EL (cell line): ENCODE results near the gene PLXNB3.
"Not testable (repeated sequence)": the region's sequence is repeated elsewhere in the genome, so short reads cannot be mapped to it uniquely, and the experiment has no call there.

ENCODE experiments used
- DNase-seq: peaks from one replicate; pipeline ENCODE4 v3.0.0-alpha.2; 2016

The PLXNB3 gene

DNA sequence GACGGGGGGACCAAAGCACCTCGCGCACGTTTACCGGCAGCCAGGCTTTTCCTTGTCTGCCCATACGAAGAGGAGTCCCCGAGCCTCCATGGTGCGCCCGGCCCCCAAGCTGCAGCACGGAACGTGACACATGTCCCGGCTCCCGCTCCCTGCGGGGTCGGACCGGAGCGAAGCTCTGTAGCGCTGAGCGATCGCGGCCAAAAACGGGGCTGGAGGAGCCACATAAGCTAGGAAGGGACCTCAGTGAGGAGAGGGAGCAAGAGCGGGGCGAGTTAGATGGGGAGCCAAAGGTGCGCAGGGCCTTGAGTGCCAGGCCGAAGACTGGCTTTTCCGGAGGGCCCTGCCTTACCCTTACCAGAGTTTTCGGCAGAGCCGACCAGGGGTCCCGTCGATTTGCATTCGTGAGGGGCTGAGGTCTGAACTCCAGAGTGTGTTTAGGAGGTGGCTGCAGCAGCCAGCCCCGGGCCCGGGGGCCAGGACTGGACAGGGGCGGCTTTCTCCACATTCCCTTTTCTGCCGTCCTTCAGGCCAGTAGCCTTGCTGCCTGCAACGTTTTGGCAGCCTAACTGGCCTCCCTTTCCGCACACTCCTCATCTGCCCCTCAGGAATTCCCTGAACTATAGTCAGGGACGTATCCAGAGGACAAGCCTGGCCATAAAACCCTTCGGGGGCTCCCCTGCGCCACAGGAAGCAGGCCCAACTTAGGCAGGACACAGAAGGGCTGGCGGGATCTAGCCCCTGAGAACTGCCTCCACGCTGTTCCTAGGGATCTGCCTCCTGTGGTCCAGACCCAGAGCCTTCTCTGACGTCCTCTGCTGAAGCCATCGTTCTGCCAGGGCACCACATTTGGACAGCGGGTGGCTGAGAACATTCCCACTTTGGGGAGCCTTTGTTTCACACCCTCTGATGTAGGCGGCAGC, 31.1 kb downstream of the PLXNB3 start:
- DNase-seq, result peak; percentile 7

DNA sequence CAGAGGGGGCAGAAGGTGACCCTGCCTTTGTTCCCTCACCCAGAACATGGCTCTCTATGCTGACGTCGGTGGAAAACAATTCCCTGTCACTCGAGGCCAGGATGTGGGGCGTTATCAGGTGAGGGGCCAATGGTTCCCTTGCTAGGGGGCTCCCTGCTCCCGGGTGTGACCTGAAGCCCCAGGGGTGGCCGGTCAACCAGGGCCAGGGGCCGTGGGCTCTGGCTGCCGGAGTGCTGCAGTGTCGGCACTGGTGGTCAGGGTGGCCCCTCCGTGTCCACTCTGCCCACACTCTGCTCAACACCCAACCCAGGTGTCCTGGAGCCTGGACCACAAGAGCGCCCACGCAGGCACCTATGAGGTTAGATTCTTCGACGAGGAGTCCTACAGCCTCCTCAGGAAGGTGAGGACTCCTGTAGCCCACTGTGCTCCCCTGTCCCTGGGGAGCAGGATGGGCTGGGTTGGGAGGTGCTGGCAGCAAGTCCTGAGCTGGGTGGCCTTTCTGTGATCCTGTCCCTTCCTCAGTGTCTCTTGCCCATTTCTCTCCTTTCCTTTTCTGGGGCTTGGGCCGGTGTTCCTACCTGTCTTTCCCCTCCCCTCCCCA, 33.5 kb downstream of the PLXNB3 start:
- DNase-seq, result no peak

DNA sequence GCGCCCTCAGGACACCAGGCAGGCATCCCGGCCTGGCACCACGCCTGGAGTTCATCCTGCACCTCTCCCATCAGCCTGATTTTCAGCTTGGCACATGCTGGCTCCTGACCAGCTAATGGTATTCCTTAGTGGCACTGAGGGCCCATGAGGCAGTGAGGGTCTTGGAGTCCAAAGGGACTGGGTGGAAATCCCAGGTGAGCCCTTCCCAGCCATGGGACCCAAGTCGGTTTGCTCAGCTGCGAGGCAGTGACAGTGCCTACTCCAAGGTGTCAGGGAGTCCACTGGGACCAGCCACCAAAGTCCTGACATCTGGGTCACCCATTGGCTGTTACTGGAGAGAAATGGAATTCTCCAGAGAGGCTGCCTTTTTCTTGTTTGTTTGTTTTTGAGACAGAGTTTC, 35.3 kb downstream of the PLXNB3 start:
- DNase-seq, result no peak

DNA sequence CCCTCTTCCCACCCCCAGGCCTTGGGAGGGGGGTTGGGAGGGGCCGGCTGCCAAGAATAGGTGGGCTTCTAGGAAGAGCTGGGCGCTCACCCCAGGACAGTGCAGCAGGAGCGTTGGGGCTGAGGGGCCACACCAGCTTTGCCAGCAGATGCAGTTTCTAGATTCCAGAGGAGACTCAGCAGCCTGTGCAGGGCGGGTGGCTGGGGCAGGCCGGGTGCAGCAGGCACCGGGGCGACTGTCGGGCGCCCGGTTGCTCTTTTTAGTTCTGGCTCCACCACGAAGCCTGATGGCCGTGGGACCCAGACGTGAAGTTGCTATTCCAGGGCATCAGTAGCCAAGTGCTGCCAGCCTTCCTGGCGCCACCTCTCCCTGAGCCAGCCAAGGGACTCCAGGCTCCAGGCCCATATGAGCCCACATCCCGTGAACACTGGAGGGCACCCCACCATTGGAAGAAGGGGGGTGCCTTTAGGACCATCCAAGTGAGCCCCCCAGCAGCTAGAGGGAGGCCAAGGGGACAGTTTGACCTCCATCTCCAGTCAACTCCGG, 36.2 kb downstream of the PLXNB3 start:
- no peak for DNase-seq

DNA sequence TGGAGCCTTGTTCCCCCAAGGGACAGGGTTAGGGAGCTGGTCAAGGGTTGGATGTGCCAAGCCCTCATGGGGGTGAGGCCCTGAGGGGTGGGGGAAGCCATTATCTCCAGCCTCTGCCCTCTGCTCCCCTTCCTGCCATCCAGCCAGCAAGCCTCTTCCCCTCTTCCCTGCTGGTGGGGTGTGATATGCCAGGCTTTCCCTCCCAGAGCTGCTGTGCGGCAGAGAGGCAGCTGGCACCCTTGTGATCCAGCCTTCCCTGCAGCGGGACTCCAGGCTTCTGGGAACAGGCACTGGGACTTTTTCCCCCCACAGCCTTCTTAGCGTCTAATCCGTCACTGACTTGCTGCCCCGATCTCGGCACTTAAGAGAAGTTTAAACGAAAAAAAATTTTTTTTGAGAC, 36.7 kb downstream of the PLXNB3 start:
- DNase-seq, result no peak

DNA sequence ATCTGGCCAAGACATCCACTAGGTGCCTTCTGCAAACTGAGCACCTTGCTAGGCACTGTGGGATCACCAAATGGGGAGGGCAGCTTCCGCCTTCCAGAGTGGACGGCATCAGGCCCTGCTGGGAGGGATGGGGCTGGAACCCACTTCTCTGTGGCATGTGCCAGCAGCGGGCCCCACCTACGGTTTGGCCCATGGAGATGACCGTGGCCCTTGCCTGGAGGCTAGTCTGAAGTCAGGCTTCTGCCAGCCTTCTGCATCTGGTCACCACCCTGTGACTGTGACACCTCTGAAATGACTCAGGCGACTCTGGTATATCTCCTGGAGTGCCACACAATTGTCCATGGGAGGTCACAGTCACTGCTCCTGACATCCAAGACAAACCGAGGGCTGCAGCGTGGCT, 37.6 kb downstream of the PLXNB3 start:
- no peak for DNase-seq

DNA sequence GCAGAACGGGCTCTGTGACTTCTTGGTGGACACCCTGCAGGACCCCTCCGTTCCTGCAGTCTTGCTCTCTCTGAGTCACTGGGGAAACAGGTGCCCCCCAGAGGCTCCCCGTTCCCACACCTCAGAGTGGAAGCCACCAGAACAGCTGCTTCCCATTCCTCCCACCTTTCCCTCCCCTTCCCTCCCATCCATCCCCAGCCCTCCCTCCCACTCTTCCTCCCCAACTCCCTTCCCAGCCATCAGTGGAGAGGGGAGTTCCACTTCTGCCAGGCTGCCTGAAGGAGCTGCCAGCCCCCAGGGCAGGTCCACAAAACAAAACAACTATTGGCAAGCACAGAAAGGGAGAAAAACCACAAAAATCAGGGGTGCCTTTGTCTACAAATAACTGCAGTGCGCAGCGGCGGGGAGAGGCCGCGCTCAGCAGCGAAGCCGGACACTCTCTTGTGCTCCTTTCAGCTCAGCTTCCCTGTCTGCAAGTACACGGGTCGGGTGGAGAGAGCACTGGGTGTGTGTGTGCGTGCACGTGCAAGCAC, 38.5 kb downstream of the PLXNB3 start:
- no peak for DNase-seq

DNA sequence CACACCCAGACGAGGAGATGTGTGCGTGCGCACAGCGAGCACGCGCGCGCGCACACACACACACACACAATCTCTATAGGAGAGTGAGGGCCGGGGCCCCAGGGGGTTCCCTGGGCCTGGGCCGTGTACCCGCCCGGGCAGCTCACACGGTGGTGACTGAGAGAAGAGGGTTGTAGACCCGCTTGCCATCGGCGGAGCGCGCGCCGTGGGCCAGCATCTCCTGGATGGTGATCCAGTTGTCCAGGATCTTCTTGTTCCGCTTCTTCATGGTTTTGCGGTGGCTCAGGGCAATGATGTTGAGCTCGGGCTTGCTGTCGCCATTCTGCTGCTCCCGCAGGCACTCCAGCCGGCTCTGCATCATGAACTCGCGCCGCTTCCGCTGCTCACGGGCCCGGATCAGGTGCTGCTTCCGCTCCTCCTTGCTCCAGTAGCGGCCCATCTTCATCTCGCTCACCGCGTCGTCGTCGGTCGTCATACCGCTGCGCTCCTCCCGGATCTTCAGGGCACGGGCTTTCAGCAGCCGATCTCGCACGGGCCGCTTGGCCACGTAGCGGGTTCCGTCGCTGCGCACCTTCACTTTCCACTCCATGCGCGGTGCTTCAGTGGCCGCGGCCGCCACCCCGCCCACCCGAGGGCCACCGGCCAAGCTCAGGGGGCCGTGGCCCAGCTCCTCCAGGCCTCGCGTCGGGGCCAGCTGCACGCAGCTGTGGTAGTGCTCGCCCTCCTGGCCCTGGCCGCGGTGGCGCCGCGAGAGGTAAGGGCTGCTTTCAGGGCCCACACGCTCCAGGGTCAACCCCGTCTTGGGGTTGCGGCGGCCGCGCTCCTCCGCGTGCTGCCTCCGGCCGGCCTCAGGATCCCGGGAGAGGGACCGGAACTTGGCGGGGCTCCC, 39.4 kb downstream of the PLXNB3 start:
- no peak for DNase-seq

DNA sequence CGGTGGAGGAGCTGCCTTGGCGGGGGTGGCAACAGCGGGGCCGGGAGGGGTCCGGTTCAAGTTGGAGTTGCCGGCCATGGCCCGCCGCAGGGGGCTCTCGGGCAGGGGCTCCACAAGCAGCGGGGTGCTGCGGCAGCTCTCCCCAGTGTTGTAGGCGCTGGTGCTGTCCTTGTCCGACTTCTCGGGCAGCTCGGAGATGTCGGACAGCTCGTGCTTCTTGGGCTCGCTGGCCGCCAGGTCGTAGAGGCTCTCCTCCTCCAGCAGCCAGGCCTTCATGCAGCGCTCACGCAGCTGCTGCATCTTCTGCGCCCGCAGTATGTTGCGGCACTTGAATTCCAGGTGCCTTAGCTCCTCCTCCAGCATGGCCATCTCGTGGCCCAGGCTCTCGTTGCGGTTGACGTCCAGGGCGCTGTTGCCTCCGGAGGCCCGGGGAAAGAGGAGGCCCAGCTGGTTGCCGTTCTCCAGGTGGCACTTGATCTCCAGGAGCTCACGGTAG, 40.1 kb downstream of the PLXNB3 start:
- no peak for DNase-seq

DNA sequence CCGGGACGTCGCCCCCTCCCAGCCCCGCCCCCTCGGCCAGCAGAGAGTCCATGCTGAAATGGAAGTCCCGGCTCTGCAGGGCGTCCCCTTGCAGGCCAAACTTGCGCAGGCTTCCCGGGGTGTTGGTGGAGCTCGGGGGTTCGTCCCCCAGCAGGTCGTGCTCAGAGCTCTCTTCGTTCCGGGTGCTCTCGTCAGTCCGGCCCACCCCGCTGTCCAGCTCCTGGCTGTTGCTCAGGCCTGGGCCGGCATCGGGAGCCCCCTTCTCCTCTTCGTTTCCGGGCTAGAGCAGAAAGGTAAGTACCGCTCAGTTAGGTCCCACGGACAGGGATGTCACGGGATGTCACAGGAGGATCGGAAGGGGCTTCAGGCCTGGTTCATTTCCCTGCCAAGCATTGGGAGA, 40.6 kb downstream of the PLXNB3 start:
- DNase-seq, result no peak

DNA sequence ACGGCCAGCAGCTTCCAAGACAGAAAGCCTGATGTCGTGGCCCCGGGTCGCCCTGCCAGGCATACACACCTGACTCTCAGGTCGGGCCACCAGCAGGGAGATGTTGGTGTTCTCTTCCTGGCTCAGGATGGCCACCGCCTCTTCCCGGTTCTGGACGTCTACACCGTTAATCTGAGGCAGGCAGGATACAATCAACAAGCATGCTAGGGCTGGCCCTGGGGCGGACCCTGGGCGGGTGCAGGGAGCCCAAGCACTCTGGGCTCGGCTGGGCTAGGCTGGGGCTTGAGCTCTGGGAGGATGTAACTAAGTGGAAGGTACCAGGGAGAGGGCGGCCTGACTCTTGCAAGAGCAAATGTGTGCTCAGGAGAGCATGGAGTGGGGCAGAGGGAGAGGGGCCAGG, 41.4 kb downstream of the PLXNB3 start:
- no peak for DNase-seq

DNA sequence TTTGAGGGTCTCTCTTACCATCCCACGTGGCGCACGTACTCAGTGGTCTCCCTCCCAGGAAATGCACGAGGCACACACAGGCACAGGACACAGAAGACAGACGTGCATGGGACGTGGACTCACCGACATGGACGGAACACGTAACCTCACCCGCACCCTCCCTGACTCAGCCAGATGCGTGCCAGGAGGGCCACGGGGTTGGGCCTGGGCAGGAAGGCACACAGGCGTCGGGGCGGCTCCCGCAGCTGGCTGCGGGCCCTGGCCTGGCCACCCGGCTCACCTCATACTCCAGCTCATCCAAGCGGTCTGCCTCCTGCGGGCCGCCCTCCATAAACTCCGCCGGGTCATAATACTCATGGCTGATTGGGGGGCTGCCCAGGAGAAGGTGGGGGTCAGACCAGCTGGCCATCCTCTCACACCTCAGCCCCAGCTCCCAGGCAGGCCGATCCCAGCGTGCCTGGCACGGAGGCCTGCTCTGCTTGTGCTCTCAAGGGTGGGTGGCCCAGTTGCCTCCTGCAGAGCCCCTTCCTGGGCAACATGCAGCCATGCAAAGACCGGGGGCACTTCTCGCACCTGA, 43.0 kb downstream of the PLXNB3 start:
- no peak for DNase-seq

DNA sequence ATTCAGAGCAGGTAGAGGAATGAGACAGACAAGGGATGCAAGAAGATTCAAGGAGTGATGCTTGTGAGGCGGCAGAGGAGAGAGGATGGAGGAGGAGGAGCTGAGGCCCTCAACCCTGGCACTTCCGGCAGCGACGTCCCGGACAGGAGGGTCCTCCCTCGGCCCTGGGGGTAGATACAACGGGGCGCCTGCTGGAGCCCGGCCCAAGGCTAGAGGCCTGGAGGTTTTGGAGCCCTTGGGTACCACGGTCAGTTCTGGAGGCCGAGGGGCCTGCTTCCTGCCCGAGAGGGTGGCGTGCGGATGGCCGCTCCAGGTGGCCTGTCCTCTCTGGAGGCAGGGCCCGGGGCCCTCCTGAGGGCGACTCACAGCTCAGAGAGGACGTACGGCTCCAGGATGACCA, 43.9 kb downstream of the PLXNB3 start:
- DNase-seq, result no peak

DNA sequence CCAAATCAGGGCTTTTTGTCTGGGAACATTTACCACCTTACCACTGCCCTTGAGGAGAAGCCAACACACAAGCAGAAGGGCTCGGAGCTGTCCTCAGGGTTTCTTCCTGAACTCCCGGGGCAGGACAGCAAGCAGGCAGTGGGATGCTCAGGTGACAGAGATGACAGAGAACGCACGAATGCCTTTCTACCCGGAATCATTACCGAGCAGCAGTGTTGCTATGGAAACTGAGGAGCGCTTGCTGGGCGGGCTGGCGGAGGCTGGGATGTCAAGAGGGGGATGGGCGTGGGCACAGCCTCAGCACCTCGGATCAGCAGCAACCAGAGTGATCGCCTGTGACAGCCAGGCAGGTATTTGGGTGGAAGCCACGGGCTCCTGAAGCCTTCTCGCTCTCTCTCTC, 48.2 kb downstream of the PLXNB3 start:
- no peak for DNase-seq

DNA sequence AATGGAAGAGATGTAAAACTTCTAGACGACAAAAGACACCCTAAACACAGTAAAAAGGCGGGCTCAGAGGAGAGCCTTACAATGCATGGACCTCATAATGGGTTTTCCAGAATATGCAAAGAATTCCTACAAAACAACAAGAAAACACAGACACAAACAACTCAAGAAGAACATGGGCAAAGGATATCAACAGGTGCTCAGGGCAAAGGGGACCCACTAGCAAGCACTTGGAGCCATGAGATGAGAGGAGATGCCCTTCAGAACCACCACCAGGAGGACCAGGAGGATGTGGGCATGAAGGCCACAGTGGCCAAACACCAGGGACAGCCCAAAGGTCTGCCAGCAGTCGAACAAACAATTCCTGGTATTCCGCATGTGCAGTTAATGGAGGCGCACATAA, 49.1 kb downstream of the PLXNB3 start:
- no peak for DNase-seq

DNA sequence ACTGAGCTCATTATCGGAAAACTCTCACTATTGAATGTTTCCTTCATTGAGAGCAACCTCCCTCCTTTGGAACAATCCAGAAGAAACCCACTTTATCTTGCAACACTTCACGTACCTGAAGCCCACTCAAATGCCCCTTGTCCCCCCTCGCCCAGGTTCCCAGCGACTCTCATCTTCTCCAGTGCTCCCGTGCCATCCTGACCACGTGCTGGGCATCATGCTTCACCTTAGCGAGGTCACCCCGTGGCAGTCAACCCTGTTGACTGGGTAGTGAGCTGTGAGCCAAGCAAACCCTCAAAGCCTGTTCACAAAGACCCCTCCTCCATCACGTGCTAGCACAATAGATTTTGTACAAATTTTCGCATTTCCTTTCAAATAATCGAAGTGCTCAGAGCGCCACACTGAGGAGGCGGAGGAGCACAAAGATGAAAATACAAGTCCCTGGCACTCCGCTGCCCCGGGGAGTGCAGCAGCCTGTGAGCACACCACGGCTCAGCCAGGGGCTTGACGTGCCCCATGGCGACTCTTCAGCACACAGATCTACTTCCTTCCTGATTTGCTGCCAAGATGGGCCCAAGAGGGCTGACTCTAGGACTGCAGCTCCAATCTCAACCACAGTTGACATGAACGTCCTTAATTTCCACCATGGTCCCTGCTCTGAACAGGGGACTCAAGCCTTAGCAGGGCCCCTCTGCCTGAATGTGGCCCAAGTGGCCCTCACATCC, 50.7 kb downstream of the PLXNB3 start:
- no peak for DNase-seq

DNA sequence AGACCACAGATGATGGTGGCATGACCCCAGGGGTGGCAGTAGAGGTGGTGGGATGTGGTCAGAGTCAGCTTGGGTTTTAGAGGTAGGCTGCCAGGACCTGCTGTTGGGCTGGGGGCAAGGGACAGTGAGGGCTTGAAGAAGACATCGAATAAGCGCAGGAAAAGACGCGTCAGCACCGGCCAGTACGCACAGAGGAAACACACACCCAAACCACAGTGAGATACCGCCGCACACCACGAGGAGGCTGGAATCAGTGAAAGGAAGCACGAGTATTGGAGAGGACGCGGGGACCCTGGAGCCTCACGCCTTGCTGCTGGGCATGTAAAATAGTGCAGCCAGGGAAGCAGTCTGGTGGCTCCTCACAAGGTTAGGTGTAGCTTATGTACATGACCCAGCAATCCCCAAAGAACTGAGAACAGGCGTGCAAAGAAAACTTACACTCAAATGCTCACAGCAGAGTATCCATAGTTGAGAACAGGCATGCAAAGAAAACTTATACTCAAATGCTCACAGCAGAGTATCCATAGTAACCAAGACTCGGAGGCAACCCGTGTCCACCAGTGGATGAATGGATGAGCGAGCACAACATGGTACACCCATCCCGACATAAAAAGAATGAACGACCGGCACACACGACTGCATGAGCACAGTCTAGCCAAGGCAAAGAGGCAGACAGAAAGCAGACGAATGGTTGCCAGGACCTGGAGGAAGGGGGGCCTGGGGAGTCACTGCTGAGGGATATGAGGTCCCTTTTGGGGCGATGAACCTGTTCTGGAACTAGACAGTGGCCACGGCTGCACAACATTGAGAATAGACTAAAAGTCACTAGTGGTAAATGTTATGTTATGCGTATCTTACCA, 53.0 kb downstream of the PLXNB3 start:
- DNase-seq, result no peak

DNA sequence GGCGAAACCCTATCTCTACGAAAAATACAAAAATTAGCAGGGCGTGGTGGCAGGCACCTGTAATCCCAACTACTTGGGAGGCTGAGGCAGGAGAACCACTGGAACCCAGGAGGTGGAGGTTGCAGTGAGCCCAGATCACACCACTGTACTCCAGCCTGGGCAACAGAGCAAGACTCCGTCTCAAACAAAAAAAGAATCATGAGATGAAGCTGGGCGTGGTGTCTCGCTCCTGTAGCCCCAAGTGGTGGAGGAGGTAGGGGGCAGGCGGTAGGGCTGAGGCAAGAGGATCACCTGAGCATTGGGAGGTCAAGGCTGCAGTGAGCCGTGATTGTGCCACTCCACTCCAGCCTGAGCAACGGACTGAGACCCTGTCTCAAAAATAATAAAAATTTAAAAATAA, 54.0 kb downstream of the PLXNB3 start:
- DNase-seq, result not testable (repeated sequence)

DNA sequence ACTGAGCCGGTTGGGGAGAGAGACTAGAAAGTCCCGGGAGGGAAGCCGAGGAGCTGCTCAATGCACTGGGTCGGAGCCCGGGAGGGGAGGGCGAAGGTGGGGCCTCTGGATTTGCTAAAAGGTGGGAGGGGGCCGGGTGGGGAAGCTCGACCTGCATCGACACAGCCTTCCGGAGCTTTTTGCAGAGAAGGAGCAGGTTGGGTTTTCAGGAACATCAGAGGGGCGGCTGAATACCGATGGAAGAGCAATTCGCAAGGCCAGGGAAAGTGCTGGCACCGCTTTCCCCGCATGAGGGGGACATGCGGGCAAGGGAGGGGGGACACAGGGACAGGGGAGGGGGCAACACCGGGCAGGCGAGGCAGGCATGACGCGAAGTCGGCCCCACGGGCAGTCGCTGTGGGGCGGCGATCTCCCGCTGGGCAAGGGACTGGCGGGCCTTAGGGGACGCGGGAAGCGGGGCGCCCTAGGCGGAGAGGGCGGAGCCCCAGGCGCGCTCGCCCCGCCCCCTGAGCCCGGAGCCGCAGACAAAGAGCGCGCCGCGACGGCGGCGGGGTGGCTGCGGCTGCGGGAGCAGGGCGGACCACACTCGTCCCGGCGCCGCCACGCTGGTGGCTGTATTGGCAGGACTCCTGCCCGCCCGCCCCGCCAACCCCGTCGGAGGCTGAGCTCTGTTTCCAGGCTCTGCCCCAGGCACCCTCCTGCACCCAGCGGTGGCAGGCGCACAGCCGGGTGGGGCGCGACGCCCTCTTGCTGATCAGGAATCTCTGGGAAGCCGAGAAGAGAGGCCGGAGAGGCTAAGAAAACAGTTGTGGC, 54.7 kb downstream of the PLXNB3 start:
- DNase-seq, result peak; percentile 32
